Measurements from ENCODE around the gene NPSR1.
"Not testable (repeated sequence)": the region's sequence is repeated elsewhere in the genome, so short reads cannot be mapped to it uniquely, and the experiment has no call there.

Gene NPSR1

GRCh38 chr7:34807548-34808340, 149.7 kb downstream of the NPSR1 start:
- TF ChIP-seq CTCF (conservative IDR thresholded peaks at IDR 0.05; ENCODE audit: low read depth, low read length) = no peak
- DNase-seq (ENCODE audit: low read depth) = no peak
- H3K4me3 ChIP-seq (ENCODE audit: low read length) = no peak overlapping the region

- DNase-seq (ENCODE audit: low read depth) = not testable (repeated sequence)
Measured at GRCh38 chr7:34814203-34814842, 156.3 kb downstream of the NPSR1 start.

GRCh38 chr7:34821932-34822558, 164.0 kb downstream of the NPSR1 start:
- no peak for TF ChIP-seq CTCF (conservative IDR thresholded peaks at IDR 0.05; ENCODE audit: low read depth, low read length)
- H3K4me3 ChIP-seq (ENCODE audit: low read length) = no peak overlapping the region
- no peak for DNase-seq (ENCODE audit: low read depth)

More at GRCh38 chr7:34814203-34814842, 156.3 kb downstream of the NPSR1 start:
- not testable (repeated sequence) for H3K4me3 ChIP-seq (ENCODE audit: low read length)

- no peak for DNase-seq (ENCODE audit: low read depth)
- peak; percentile 97 for TF ChIP-seq CTCF (conservative IDR thresholded peaks at IDR 0.05; ENCODE audit: low read depth, low read length)
- no peak overlapping the region for H3K4me3 ChIP-seq (ENCODE audit: low read length)
Measured at GRCh38 chr7:34823650-34824258, 165.7 kb downstream of the NPSR1 start.

- no peak overlapping the region for H3K4me3 ChIP-seq (ENCODE audit: low read length)
- no peak for TF ChIP-seq CTCF (conservative IDR thresholded peaks at IDR 0.05; ENCODE audit: low read depth, low read length)
- no peak for DNase-seq (ENCODE audit: low read depth)
Measured at GRCh38 chr7:34825221-34825620, 167.2 kb downstream of the NPSR1 start.

- TF ChIP-seq CTCF (conservative IDR thresholded peaks at IDR 0.05; ENCODE audit: low read depth, low read length) = no peak
- no peak overlapping the region for H3K4me3 ChIP-seq (ENCODE audit: low read length)
Measured at GRCh38 chr7:34830390-34830789, 172.4 kb downstream of the NPSR1 start.

GRCh38 chr7:34831436-34831835, 173.4 kb downstream of the NPSR1 start:
- DNase-seq (ENCODE audit: low read depth) = no peak
- no peak overlapping the region for H3K4me3 ChIP-seq (ENCODE audit: low read length)
- no peak for TF ChIP-seq CTCF (conservative IDR thresholded peaks at IDR 0.05; ENCODE audit: low read depth, low read length)

More at GRCh38 chr7:34830390-34830789, 172.4 kb downstream of the NPSR1 start:
- no peak for DNase-seq (ENCODE audit: low read depth)

Measured in retinal pigment epithelial cell (primary cell).